Smooth muscle cell (in vitro differentiated cells): Measurements from ENCODE around the gene USP9X. TPM values are rescaled to one million over a fixed set of nuclear protein-coding genes. Genes with fewer than 3 reads are reported as not detected.

ENCODE experiments used
- DNase-seq: peaks from one replicate; lab custom pipeline; 2025; ENCODE audit not compliant: unreplicated experiment; lab: John Stamatoyannopoulos, UW
- H2AFZ ChIP-seq: fragments of 200-600 bp; sonication (generic); 2 replicates; pipeline ENCODE4 v1.6.0; 2016; ENCODE audit warnings: antibody characterized with exemption, low read depth, mild to moderate bottlenecking
- H3F3A ChIP-seq: fragments of 200-600 bp; sonication (generic); 2 replicates; pipeline ENCODE4 v1.6.0; 2017; ENCODE audit warnings: antibody characterized with exemption, low read depth
- H3K27ac ChIP-seq: fragments of 200-600 bp; sonication (generic); 2 replicates; pipeline ENCODE4 v1.5.1; 2016; ENCODE audit warnings: low read depth, mild to moderate bottlenecking
- H3K27me3 ChIP-seq: fragments of 200-600 bp; sonication (generic); 2 replicates; pipeline ENCODE4 v1.6.1; 2016; ENCODE audit warnings: low read depth, mild to moderate bottlenecking
- H3K36me3 ChIP-seq: fragments of 200-600 bp; sonication (generic); 2 replicates; pipeline ENCODE4 v1.5.1; 2016; ENCODE audit warnings: low read depth
- H3K4me1 ChIP-seq: fragments of 200-600 bp; sonication (generic); 2 replicates; pipeline ENCODE4 v1.5.1; 2016; ENCODE audit warnings: low read depth
- H3K4me2 ChIP-seq: fragments of 200-600 bp; sonication (generic); 2 replicates; pipeline ENCODE4 v1.6.0; 2016; ENCODE audit warnings: mild to moderate bottlenecking
- H3K4me3 ChIP-seq: fragments of 200-600 bp; sonication (generic); 2 replicates; pipeline ENCODE4 v1.5.1; 2016; ENCODE audit warnings: mild to moderate bottlenecking
- H3K79me2 ChIP-seq: fragments of 200-600 bp; sonication (generic); 2 replicates; pipeline ENCODE4 v1.6.0; 2016; ENCODE audit warnings: low read depth, mild to moderate bottlenecking
- H3K9ac ChIP-seq: fragments of 200-600 bp; sonication (generic); 2 replicates; pipeline ENCODE4 v1.6.0; 2016; ENCODE audit warnings: low read depth
- H3K9me3 ChIP-seq: fragments of 200-600 bp; sonication (generic); replicated peaks from 2 replicates; pipeline ENCODE4 v1.5.1; 2016; ENCODE audit warnings: low read depth
- H4K20me1 ChIP-seq: fragments of 200-600 bp; sonication (generic); 2 replicates; pipeline ENCODE4 v1.6.0; 2016; ENCODE audit warnings: low read depth
- CTCF ChIP-seq: fragments of 200-600 bp; sonication (generic); IDR thresholded peaks from 2 replicates; pipeline ENCODE4 v1.5.1; 2017; ENCODE audit warnings: borderline replicate concordance, mild to moderate bottlenecking, antibody characterized with exemption; ENCODE audit not compliant: insufficient read depth, poor library complexity, severe bottlenecking
- WGBS: methylation state at CpG from one replicate; pipeline ENCODE4 v1.1.7; 2016; ENCODE audit warnings: low lambda C conversion rate; 5-methylcytosine and 5-hydroxymethylcytosine counted together
- polyA plus RNA-seq: library from polyadenylated mRNA; unstranded; fragments of >200 nt; fragmentation: Nextera tagmentation; extraction: Ambion mirVana; gene quantifications from 2 replicates; pipeline ENCODE4 v1.2.1, GENCODE V29; 2016
- total RNA-seq: library from RNA; depleted of rRNA; stranded (reverse); fragments of >200 nt; gene quantifications from 2 replicates; pipeline ENCODE4 v1.2.3, GENCODE V29; 2014

USP9X gene
- total and polyA plus RNA-seq, 2 experiments from 2014 or later = 26.0 to 98.0 TPM

- H2AFZ ChIP-seq = no peak overlapping the region
- H3K4me2 ChIP-seq = no peak overlapping the region
- H3K79me2 ChIP-seq = no peaks in the 10 kb centered on the region
- WGBS = 95% methylated on average over 30 of the region's 30 CpGs
- no peaks in the 10 kb centered on the region for H3F3A ChIP-seq
- no peaks in the 10 kb centered on the region for H3K9me3 ChIP-seq
- no peak for DNase-seq
- TF ChIP-seq CTCF = no peak
- H3K36me3 ChIP-seq = no peaks in the 10 kb centered on the region
- no peaks in the 10 kb centered on the region for H3K4me1 ChIP-seq
- no peak overlapping the region for H3K9ac ChIP-seq
- no peaks in the 10 kb centered on the region for H4K20me1 ChIP-seq
- H3K27me3 ChIP-seq = no peaks in the 10 kb centered on the region
- no peak overlapping the region for H3K4me3 ChIP-seq
- no peak overlapping the region for H3K27ac ChIP-seq
Observed at GRCh38 chrX:41076742-41077141, 8.5 kb upstream of the USP9X start.

- Histone ChIP-seq H3K79me2 (peaks cover 15% of the 10 kb centered on the region), H3K27ac (no peak overlapping the region), H3K36me3 (no peaks in the 10 kb centered on the region), H3K4me3 (no peak overlapping the region), H3K4me2 (no peak overlapping the region), H3K27me3 (no peaks in the 10 kb centered on the region), H3F3A (no peaks in the 10 kb centered on the region), H3K9ac (no peak overlapping the region), H3K9me3 (no peaks in the 10 kb centered on the region), H3K4me1 (no peaks in the 10 kb centered on the region), H2AFZ (no peak overlapping the region), H4K20me1 (peaks cover 13% of the 10 kb centered on the region)
- 80% methylated on average over 2 of the region's 2 CpGs for WGBS
- no peak for DNase-seq
- no peak for TF ChIP-seq CTCF
Observed at GRCh38 chrX:41081821-41082220, 3.4 kb upstream of the USP9X start.

- no peak for TF ChIP-seq CTCF
- H3K27ac ChIP-seq = no peak overlapping the region
- WGBS = 78% methylated on average over 3 of the region's 3 CpGs
Observed at GRCh38 chrX:41082783-41083182, 2.5 kb upstream of the USP9X start.

More at GRCh38 chrX:41082783-41083182, 2.5 kb upstream of the USP9X start:
- Histone ChIP-seq H3K79me2 (peaks cover 25% of the 10 kb centered on the region), H2AFZ (no peak overlapping the region), H3K9me3 (no peaks in the 10 kb centered on the region), H3F3A (no peaks in the 10 kb centered on the region), H3K4me1 (no peaks in the 10 kb centered on the region), H3K36me3 (no peaks in the 10 kb centered on the region), H3K4me2 (no peak overlapping the region), H3K9ac (no peak overlapping the region), H3K4me3 (no peak overlapping the region), H4K20me1 (peaks cover 22% of the 10 kb centered on the region), H3K27me3 (no peaks in the 10 kb centered on the region)
- DNase-seq = no peak
